Measurements from ENCODE around the gene TRERF1. TPM values are rescaled to one million over a fixed set of nuclear protein-coding genes. Genes with fewer than 3 reads are reported as not detected.

TRERF1 gene
- polyA plus RNA-seq, 1 donor (not counting 4 experiments of a cell fraction or from before 2014, with no cell fraction given): 4.8 TPM

GRCh38 chr6:42462474-42462972, 10.8 kb upstream of the TRERF1 start:
- no peaks in the 10 kb centered on the region for H3K79me2 ChIP-seq (ENCODE audit: control insufficient read depth, insufficient read depth, low read length)
- FAIRE-seq (no peak), DNase-seq (ENCODE audit: low read depth, low spot score) (no peak)
- no peaks in the 10 kb centered on the region for H3K27me3 ChIP-seq (ENCODE audit: control insufficient read depth, extremely low read depth, insufficient read depth, low read length)
- dilution Hi-C loops (cut with MboI; ENCODE audit: extremely low pct_ligation_motif_present, low sequenced_read_pairs): no loop called here
- H3K27ac ChIP-seq (ENCODE audit: control insufficient read depth, insufficient read depth, low read length): no peak overlapping the region
- H3K4me3 ChIP-seq (ENCODE audit: control insufficient read depth in 2 of 3, extremely low read depth in 1 of 3, insufficient read depth in 2 of 3, low read depth in 1 of 3, low read length in 3 of 3): no peak overlapping the region
- no peaks in the 10 kb centered on the region for H4K20me1 ChIP-seq (ENCODE audit: control insufficient read depth, extremely low read depth, insufficient read depth, low read length)
- H3K4me1 ChIP-seq (ENCODE audit: control insufficient read depth, extremely low read depth, insufficient read depth, low read length): no peaks in the 10 kb centered on the region
- no peaks in the 10 kb centered on the region for H3K9me1 ChIP-seq (ENCODE audit: control insufficient read depth, extremely low read depth, insufficient read depth, low read length)
- H3K9me3 ChIP-seq (ENCODE audit: control insufficient read depth, low read depth, low read length): no peaks in the 10 kb centered on the region
- H3K36me3 ChIP-seq (ENCODE audit: control insufficient read depth in 2 of 2, extremely low read depth in 1 of 2, insufficient read depth in 2 of 2, low read length in 2 of 2): no peaks in the 10 kb centered on the region
- H2AFZ ChIP-seq (ENCODE audit: control insufficient read depth, low read length): no peak overlapping the region
- no peak overlapping the region for H3K9ac ChIP-seq (ENCODE audit: control insufficient read depth, extremely low read depth, insufficient read depth, low read length)
- TF ChIP-seq EZH2 (IDR thresholded peaks at IDR 0.05; ENCODE audit: low read length) (no peak), CTCF (optimal IDR thresholded peaks at IDR 0.05 in 1 of 3, IDR thresholded peaks at IDR 0.05 in 1 of 3, conservative IDR thresholded peaks at IDR 0.05 in 1 of 3; ENCODE audit: extremely low read depth in 1 of 3, insufficient read depth in 2 of 3, low read length in 3 of 3) (no peak)
- no peak overlapping the region for H3K4me2 ChIP-seq (ENCODE audit: control insufficient read depth, extremely low read depth, insufficient read depth, low read depth, low read length)

- dilution Hi-C loops (cut with MboI; ENCODE audit: extremely low pct_ligation_motif_present, low sequenced_read_pairs): no loop called here
- H3K9me3 ChIP-seq (ENCODE audit: control insufficient read depth, low read depth, low read length): no peaks in the 10 kb centered on the region
Measured at GRCh38 chr6:42460883-42461282, 9.2 kb upstream of the TRERF1 start.

More at GRCh38 chr6:42460883-42461282, 9.2 kb upstream of the TRERF1 start:
- no peak for TF ChIP-seq EZH2 (IDR thresholded peaks at IDR 0.05; ENCODE audit: low read length)
- no peak for TF ChIP-seq CTCF (optimal IDR thresholded peaks at IDR 0.05 in 1 of 3, IDR thresholded peaks at IDR 0.05 in 1 of 3, conservative IDR thresholded peaks at IDR 0.05 in 1 of 3; ENCODE audit: extremely low read depth in 1 of 3, insufficient read depth in 2 of 3, low read length in 3 of 3)
- Histone ChIP-seq H3K9me1 (ENCODE audit: control insufficient read depth, extremely low read depth, insufficient read depth, low read length) (no peaks in the 10 kb centered on the region), H3K79me2 (ENCODE audit: control insufficient read depth, insufficient read depth, low read length) (no peaks in the 10 kb centered on the region), H3K4me3 (ENCODE audit: control insufficient read depth in 2 of 3, extremely low read depth in 1 of 3, insufficient read depth in 2 of 3, low read depth in 1 of 3, low read length in 3 of 3) (no peak overlapping the region), H4K20me1 (ENCODE audit: control insufficient read depth, extremely low read depth, insufficient read depth, low read length) (no peaks in the 10 kb centered on the region), H3K36me3 (ENCODE audit: control insufficient read depth in 2 of 2, extremely low read depth in 1 of 2, insufficient read depth in 2 of 2, low read length in 2 of 2) (no peaks in the 10 kb centered on the region), H3K27ac (ENCODE audit: control insufficient read depth, insufficient read depth, low read length) (no peak overlapping the region), H3K27me3 (ENCODE audit: control insufficient read depth, extremely low read depth, insufficient read depth, low read length) (no peaks in the 10 kb centered on the region), H3K4me2 (ENCODE audit: control insufficient read depth, extremely low read depth, insufficient read depth, low read depth, low read length) (no peak overlapping the region), H2AFZ (ENCODE audit: control insufficient read depth, low read length) (no peak overlapping the region), H3K4me1 (ENCODE audit: control insufficient read depth, extremely low read depth, insufficient read depth, low read length) (no peaks in the 10 kb centered on the region), H3K9ac (ENCODE audit: control insufficient read depth, extremely low read depth, insufficient read depth, low read length) (no peak overlapping the region)
- DNase-seq (ENCODE audit: low read depth, low spot score) (no peak), FAIRE-seq (no peak)

Data from keratinocyte (primary cell).